ENCODE results near the gene PRKG1. TPM values are rescaled to one million over a fixed set of nuclear protein-coding genes. Genes with fewer than 3 reads are reported as not detected.
"Not testable (repeated sequence)": the region's sequence is repeated elsewhere in the genome, so short reads cannot be mapped to it uniquely, and the experiment has no call there.

The PRKG1 gene
- total RNA-seq, 1 donor from 2014 or later = 4.6 TPM

- TF ChIP-seq, protein P1, sequence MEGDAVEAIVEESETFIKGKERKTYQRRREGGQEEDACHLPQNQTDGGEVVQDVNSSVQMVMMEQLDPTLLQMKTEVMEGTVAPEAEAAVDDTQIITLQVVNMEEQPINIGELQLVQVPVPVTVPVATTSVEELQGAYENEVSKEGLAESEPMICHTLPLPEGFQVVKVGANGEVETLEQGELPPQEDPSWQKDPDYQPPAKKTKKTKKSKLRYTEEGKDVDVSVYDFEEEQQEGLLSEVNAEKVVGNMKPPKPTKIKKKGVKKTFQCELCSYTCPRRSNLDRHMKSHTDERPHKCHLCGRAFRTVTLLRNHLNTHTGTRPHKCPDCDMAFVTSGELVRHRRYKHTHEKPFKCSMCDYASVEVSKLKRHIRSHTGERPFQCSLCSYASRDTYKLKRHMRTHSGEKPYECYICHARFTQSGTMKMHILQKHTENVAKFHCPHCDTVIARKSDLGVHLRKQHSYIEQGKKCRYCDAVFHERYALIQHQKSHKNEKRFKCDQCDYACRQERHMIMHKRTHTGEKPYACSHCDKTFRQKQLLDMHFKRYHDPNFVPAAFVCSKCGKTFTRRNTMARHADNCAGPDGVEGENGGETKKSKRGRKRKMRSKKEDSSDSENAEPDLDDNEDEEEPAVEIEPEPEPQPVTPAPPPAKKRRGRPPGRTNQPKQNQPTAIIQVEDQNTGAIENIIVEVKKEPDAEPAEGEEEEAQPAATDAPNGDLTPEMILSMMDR (IDR thresholded peaks at IDR 0.05; ENCODE audit: unreplicated experiment) = no peak
- Mint-ChIP-seq H3K27ac (no peak overlapping the region), H3K9me3 (ENCODE audit: low read depth) (peaks cover under 1% of the 10 kb centered on the region), H3K36me3 (ENCODE audit: insufficient read depth) (no peaks in the 10 kb centered on the region), H3K4me3 (ENCODE audit: low read depth) (no peak overlapping the region), H3K27me3 (no peaks in the 10 kb centered on the region), H3K4me1 (ENCODE audit: low read depth) (no peaks in the 10 kb centered on the region)
- no peak for DNase-seq (ENCODE audit: low spot score, unreplicated experiment)
These were observed 199.3 kb downstream of the PRKG1 start for GRCh38 chr10:51273574-51273973.

GRCh38 chr10:51276097-51276496 lies 201.8 kb downstream of the PRKG1 start:
- H3K4me3 Mint-ChIP-seq (ENCODE audit: low read depth); H3K4me1 Mint-ChIP-seq (ENCODE audit: low read depth); H3K36me3 Mint-ChIP-seq (ENCODE audit: insufficient read depth); DNase-seq (ENCODE audit: low spot score, unreplicated experiment); H3K27me3 Mint-ChIP-seq; H3K27ac Mint-ChIP-seq; H3K9me3 Mint-ChIP-seq (ENCODE audit: low read depth): not testable (repeated sequence)

GRCh38 chr10:51281387-51281786 lies 207.1 kb downstream of the PRKG1 start:
- not testable (repeated sequence) for DNase-seq (ENCODE audit: low spot score, unreplicated experiment); H3K4me3 Mint-ChIP-seq (ENCODE audit: low read depth); H3K9me3 Mint-ChIP-seq (ENCODE audit: low read depth); H3K36me3 Mint-ChIP-seq (ENCODE audit: insufficient read depth); H3K27me3 Mint-ChIP-seq; H3K27ac Mint-ChIP-seq
- H3K4me1 Mint-ChIP-seq (ENCODE audit: low read depth) = peaks cover 12% of the 10 kb centered on the region

GRCh38 chr10:51285601-51286000 lies 211.3 kb downstream of the PRKG1 start:
- H3K9me3 Mint-ChIP-seq (ENCODE audit: low read depth) = peaks cover 3% of the 10 kb centered on the region
- DNase-seq (ENCODE audit: low spot score, unreplicated experiment) = no peak
- H3K4me3 Mint-ChIP-seq (ENCODE audit: low read depth) = no peak overlapping the region
- H3K27me3 Mint-ChIP-seq = no peaks in the 10 kb centered on the region
- no peaks in the 10 kb centered on the region for H3K36me3 Mint-ChIP-seq (ENCODE audit: insufficient read depth)
- peaks cover 10% of the 10 kb centered on the region for H3K4me1 Mint-ChIP-seq (ENCODE audit: low read depth)
- H3K27ac Mint-ChIP-seq = no peak overlapping the region
- TF ChIP-seq, protein P1 (IDR thresholded peaks at IDR 0.05; ENCODE audit: unreplicated experiment) = no peak

DNA sequence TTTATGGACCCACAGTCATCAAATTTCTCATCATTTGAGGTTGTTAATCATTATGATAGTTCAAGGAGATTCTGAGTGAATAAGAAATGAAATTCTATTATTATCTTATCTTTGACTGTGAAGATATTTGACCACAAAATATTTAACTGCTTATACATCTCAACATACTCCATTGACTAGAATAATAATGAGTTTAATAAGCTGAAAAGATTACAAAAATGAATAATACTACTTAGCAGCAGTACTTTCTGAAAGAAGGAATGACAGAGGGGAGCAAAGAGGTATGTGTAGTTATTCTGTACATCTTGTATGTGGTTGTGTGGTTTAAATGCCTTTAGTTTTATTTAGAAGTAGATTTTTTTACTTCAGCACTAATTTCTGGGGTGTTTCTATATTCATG lies 214.2 kb downstream of the PRKG1 start:
- no peaks in the 10 kb centered on the region for H3K36me3 Mint-ChIP-seq (ENCODE audit: insufficient read depth)

DNA sequence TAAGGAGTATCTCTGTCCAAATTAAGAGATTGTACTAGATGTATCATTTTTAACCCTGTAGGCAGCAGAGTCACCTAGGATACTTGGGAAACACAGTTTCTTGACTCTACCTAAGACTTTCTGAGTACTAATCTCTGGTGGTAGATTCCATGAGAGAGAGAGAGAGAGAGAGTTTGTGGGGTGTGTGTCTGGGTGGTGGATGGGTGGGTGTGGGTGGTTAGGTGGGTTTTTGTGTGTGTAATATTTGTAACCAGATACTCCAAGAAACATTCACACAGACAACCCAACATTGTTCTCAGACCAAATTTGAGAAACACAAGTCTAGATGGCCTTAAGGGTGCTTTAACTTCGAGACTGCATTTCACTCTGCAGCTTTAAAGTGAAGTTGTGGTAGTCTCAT lies 215.2 kb downstream of the PRKG1 start:
- no peak overlapping the region for H3K4me3 Mint-ChIP-seq (ENCODE audit: low read depth)
- peaks cover 3% of the 10 kb centered on the region for H3K9me3 Mint-ChIP-seq (ENCODE audit: low read depth)
- TF ChIP-seq, protein P1 (IDR thresholded peaks at IDR 0.05; ENCODE audit: unreplicated experiment) = no peak
- no peaks in the 10 kb centered on the region for H3K27me3 Mint-ChIP-seq
- DNase-seq (ENCODE audit: low spot score, unreplicated experiment) = no peak
- H3K36me3 Mint-ChIP-seq (ENCODE audit: insufficient read depth) = no peaks in the 10 kb centered on the region
- H3K4me1 Mint-ChIP-seq (ENCODE audit: low read depth) = no peaks in the 10 kb centered on the region
- H3K27ac Mint-ChIP-seq = no peak overlapping the region

More for the DNA sequence above, 214.2 kb downstream of the PRKG1 start:
- Mint-ChIP-seq H3K27me3 (no peaks in the 10 kb centered on the region), H3K4me1 (ENCODE audit: low read depth) (peaks cover under 1% of the 10 kb centered on the region), H3K27ac (no peak overlapping the region), H3K9me3 (ENCODE audit: low read depth) (peaks cover 3% of the 10 kb centered on the region), H3K4me3 (ENCODE audit: low read depth) (no peak overlapping the region)
- DNase-seq (ENCODE audit: low spot score, unreplicated experiment) = no peak
- TF ChIP-seq, protein P1 (IDR thresholded peaks at IDR 0.05; ENCODE audit: unreplicated experiment) = no peak

Measured in progenitor cell of endocrine pancreas (in vitro differentiated cells).